ENCODE data around the gene IP6K3. TPM values are rescaled to one million over a fixed set of nuclear protein-coding genes. Genes with fewer than 3 reads are reported as not detected.

IP6K3 gene
- total RNA-seq, 1 donor from 2014 or later: 2.7 TPM

DNA sequence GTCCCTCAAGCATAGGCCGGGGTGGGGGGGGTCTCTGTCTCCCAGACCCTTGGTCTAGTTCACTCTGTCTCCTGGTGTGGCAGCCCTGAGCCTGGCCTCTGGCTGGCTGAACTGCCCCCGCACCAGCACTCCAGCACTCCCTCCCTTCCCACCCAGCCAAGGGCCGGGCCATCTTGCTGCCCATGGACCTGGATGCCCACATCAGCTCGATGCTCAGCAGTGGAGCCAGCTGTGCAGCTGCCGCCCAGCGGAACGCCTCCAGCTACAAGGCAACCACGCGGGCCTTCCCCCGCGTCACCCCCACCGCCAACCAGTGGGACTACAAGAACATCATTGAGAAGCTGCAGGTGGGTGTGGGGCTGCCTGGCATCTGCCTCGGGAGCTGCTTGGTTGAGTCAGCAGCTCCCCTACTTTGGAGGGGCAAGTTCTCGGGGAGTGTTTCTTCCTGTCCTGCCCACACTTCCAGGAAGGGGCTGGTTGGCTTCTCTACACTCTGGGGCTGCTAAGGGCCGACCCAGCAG is 63.6 kb downstream of the IP6K3 start:
- Mint-ChIP-seq H3K27me3 (ENCODE audit: unreplicated experiment) (peaks cover 2% of the 10 kb centered on the region), H3K36me3 (ENCODE audit: unreplicated experiment) (no peaks in the 10 kb centered on the region), H3K4me3 (ENCODE audit: unreplicated experiment) (no peak overlapping the region), H3K4me1 (ENCODE audit: low read depth, unreplicated experiment) (peaks cover 5% of the 10 kb centered on the region), H3K27ac (ENCODE audit: unreplicated experiment) (no peak overlapping the region), H3K9me3 (ENCODE audit: unreplicated experiment) (no peaks in the 10 kb centered on the region)
- no peak for DNase-seq
- TF ChIP-seq, protein P1, sequence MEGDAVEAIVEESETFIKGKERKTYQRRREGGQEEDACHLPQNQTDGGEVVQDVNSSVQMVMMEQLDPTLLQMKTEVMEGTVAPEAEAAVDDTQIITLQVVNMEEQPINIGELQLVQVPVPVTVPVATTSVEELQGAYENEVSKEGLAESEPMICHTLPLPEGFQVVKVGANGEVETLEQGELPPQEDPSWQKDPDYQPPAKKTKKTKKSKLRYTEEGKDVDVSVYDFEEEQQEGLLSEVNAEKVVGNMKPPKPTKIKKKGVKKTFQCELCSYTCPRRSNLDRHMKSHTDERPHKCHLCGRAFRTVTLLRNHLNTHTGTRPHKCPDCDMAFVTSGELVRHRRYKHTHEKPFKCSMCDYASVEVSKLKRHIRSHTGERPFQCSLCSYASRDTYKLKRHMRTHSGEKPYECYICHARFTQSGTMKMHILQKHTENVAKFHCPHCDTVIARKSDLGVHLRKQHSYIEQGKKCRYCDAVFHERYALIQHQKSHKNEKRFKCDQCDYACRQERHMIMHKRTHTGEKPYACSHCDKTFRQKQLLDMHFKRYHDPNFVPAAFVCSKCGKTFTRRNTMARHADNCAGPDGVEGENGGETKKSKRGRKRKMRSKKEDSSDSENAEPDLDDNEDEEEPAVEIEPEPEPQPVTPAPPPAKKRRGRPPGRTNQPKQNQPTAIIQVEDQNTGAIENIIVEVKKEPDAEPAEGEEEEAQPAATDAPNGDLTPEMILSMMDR (IDR thresholded peaks at IDR 0.05; ENCODE audit: partially characterized antibody, unreplicated experiment): no peak

DNA sequence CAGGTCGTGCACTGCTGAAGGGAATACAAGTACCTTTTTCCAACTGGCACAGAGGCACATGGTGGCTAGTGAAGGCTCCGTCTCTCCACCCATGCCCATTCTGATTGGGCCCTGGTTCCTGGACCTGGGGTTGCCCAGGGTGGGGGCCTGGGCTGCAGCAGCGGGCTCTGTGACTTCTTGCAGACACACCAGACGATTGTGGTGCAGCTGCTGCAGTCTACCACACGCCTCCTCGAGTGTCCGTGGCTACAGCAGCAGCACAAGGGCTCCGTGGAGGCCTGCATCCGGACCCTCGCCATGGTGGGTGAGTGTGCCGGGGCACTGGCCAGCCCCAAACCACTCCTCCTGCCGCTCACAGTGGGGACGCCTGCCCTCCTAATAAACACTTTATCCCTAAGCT is 64.4 kb downstream of the IP6K3 start:
- Mint-ChIP-seq H3K9me3 (ENCODE audit: unreplicated experiment) (peaks cover 4% of the 10 kb centered on the region), H3K27ac (ENCODE audit: unreplicated experiment) (no peak overlapping the region), H3K36me3 (ENCODE audit: unreplicated experiment) (no peaks in the 10 kb centered on the region), H3K27me3 (ENCODE audit: unreplicated experiment) (peaks cover 2% of the 10 kb centered on the region), H3K4me3 (ENCODE audit: unreplicated experiment) (no peak overlapping the region), H3K4me1 (ENCODE audit: low read depth, unreplicated experiment) (peaks cover 5% of the 10 kb centered on the region)
- TF ChIP-seq, protein P1 (IDR thresholded peaks at IDR 0.05; ENCODE audit: partially characterized antibody, unreplicated experiment): no peak
- no peak for DNase-seq

- DNase-seq: no peak
- TF ChIP-seq, protein P1 (IDR thresholded peaks at IDR 0.05; ENCODE audit: partially characterized antibody, unreplicated experiment): no peak
- peaks cover 4% of the 10 kb centered on the region for H3K9me3 Mint-ChIP-seq (ENCODE audit: unreplicated experiment)
- H3K27me3 Mint-ChIP-seq (ENCODE audit: unreplicated experiment): peaks cover 4% of the 10 kb centered on the region
- H3K27ac Mint-ChIP-seq (ENCODE audit: unreplicated experiment): no peak overlapping the region
- H3K4me1 Mint-ChIP-seq (ENCODE audit: low read depth, unreplicated experiment): peaks cover 3% of the 10 kb centered on the region
- H3K36me3 Mint-ChIP-seq (ENCODE audit: unreplicated experiment): no peaks in the 10 kb centered on the region
- no peak overlapping the region for H3K4me3 Mint-ChIP-seq (ENCODE audit: unreplicated experiment)
Observed at GRCh38 chr6:33679761-33680160, 66.9 kb downstream of the IP6K3 start.

- H3K4me1 Mint-ChIP-seq (ENCODE audit: low read depth, unreplicated experiment): peaks cover 8% of the 10 kb centered on the region
- peaks cover 4% of the 10 kb centered on the region for H3K27me3 Mint-ChIP-seq (ENCODE audit: unreplicated experiment)
- TF ChIP-seq, protein P1 (IDR thresholded peaks at IDR 0.05; ENCODE audit: partially characterized antibody, unreplicated experiment): no peak
- no peaks in the 10 kb centered on the region for H3K36me3 Mint-ChIP-seq (ENCODE audit: unreplicated experiment)
- peaks cover 4% of the 10 kb centered on the region for H3K9me3 Mint-ChIP-seq (ENCODE audit: unreplicated experiment)
- DNase-seq: no peak
- no peak overlapping the region for H3K4me3 Mint-ChIP-seq (ENCODE audit: unreplicated experiment)
- H3K27ac Mint-ChIP-seq (ENCODE audit: unreplicated experiment): no peak overlapping the region
Observed at GRCh38 chr6:33678932-33679490, 67.7 kb downstream of the IP6K3 start.

DNA sequence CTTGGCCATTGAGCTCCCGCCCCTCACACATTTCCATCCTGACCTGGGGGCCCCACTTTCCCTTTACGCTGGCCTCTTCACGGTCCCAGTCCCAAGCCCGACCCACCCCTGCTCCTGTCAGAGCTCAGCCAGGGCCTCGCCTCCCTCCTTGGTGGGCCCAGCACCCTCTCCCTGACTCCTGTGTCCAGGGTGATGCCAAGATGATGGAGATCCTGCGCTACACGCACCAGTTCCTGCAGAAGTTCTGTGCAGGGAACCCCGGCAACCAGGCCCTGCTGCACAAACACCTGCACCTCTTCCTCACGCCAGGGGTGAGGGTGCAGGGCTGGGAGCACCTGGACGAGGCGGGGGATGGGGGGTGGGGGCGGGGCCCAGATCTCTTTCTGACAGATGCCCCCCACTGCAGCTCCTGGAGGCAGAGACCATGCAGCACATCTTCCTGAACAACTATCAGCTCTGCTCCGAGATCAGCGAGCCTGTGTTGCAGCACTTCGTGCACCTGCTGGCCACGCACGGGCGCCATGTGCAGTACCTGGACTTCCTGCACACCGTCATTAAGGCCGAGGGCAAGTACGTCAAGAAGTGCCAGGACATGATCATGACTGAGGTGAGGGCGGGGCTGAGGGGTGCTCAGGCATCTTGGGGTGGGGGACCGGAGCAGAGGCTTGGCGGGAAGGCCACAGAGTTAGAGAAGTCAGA is 68.3 kb downstream of the IP6K3 start:
- DNase-seq: no peak
- no peak overlapping the region for H3K27ac Mint-ChIP-seq (ENCODE audit: unreplicated experiment)
- H3K4me1 Mint-ChIP-seq (ENCODE audit: low read depth, unreplicated experiment): peaks cover 11% of the 10 kb centered on the region
- no peaks in the 10 kb centered on the region for H3K36me3 Mint-ChIP-seq (ENCODE audit: unreplicated experiment)
- H3K4me3 Mint-ChIP-seq (ENCODE audit: unreplicated experiment): no peak overlapping the region
- H3K9me3 Mint-ChIP-seq (ENCODE audit: unreplicated experiment): peaks cover 4% of the 10 kb centered on the region
- H3K27me3 Mint-ChIP-seq (ENCODE audit: unreplicated experiment): peaks cover 4% of the 10 kb centered on the region
- TF ChIP-seq, protein P1 (IDR thresholded peaks at IDR 0.05; ENCODE audit: partially characterized antibody, unreplicated experiment): no peak
